Endothelial cell of umbilical vein (primary cell): ENCODE measurements around the gene SEMA4C. TPM values are rescaled to one million over a fixed set of nuclear protein-coding genes. Genes with fewer than 3 reads are reported as not detected.

Experiments
- BruUV-seq: library from RNA; stranded (reverse); fragments of 400-500 nt; replicated peaks from 2 replicates; lab custom pipeline; 2021; lab: Mats Ljungman, UMichigan
- CTCF ChIA-PET: fragments of 300-600, 350-600 bp; sonication (Branson Sonifier 250); formaldehyde crosslinking; loops from one replicate; lab custom pipeline; 2021; ENCODE audit warnings: antibody characterized with exemption, inconsistent platforms; lab: Charles Lee
- POLR2A ChIA-PET: fragments of 300-600, 350-600 bp; sonication (Branson Sonifier 250); formaldehyde crosslinking; loops from one replicate; lab custom pipeline; 2021; ENCODE audit warnings: antibody characterized with exemption, inconsistent platforms; lab: Charles Lee
- DNase-seq: peaks from one replicate; pipeline ENCODE4 v3.0.0-alpha.2; 2011; ENCODE audit warnings: low read depth, low spot score
- FAIRE-seq: peaks from 2 replicates; lab custom pipeline; 2011; peaks lifted over from hg19 to GRCh38; lab: Jason Lieb, UNC
- H2AFZ ChIP-seq: 2 replicates; pipeline ENCODE4 v1.6.0; 2012; ENCODE audit warnings: low read depth, low read length, control low read depth, inconsistent platforms
- H3K27ac ChIP-seq: 2 replicates; pipeline ENCODE4 v1.5.1; 2011; ENCODE audit warnings: low read depth, mild to moderate bottlenecking, control low read depth, low read length, moderate library complexity; ENCODE audit not compliant: insufficient read depth
- H3K27me3 ChIP-seq, 2 experiments: 2 replicates each; pipeline versions ENCODE4 v1.6.0 to v1.6.1; 2011; ENCODE audit warnings: low read length in 2 of 2, mixed read lengths in 1 of 2; ENCODE audit not compliant: control insufficient read depth in 2 of 2, insufficient read depth in 2 of 2
- H3K36me3 ChIP-seq, 2 experiments: 2 replicates in 1 of 2; 3 replicates in 1 of 2; pipeline ENCODE4 v1.5.1; 2011; ENCODE audit warnings: low read length in 2 of 2, mild to moderate bottlenecking in 1 of 2, moderate library complexity in 1 of 2; ENCODE audit not compliant: control insufficient read depth in 2 of 2, insufficient read depth in 2 of 2; ENCODE audit errors: extremely low read depth in 1 of 2
- H3K4me1 ChIP-seq: 3 replicates; pipeline ENCODE4 v1.5.1; 2011; ENCODE audit warnings: mild to moderate bottlenecking, low read length; ENCODE audit not compliant: control insufficient read depth, insufficient read depth; ENCODE audit errors: extremely low read depth
- H3K4me2 ChIP-seq: 2 replicates; pipeline ENCODE4 v1.6.1; 2011; ENCODE audit warnings: low read length, control low read depth, mixed read lengths; ENCODE audit not compliant: insufficient read depth
- H3K4me3 ChIP-seq, 3 experiments: fragments of 200-600 bp in 1 of 3; sonication (generic), shearing (Covaris generic) in 1 of 3; replicated peaks in 1 of 3; 2 replicates each; pipeline ENCODE4 v1.5.1; 2011 to 2016; ENCODE audit warnings: control low read depth in 3 of 3, low read length in 3 of 3, mild to moderate bottlenecking in 2 of 3, inconsistent platforms in 1 of 3, low read depth in 1 of 3, moderate library complexity in 1 of 3; ENCODE audit not compliant: insufficient read depth in 1 of 3
- H3K79me2 ChIP-seq: 2 replicates; pipeline ENCODE4 v1.6.0; 2012; ENCODE audit warnings: low read length, inconsistent platforms; ENCODE audit not compliant: control insufficient read depth, insufficient read depth
- H3K9ac ChIP-seq: replicated peaks from 2 replicates; pipeline ENCODE3; 2011; ENCODE audit warnings: low read length, control low read depth; ENCODE audit not compliant: insufficient read depth; ENCODE audit errors: extremely low read depth
- H3K9me1 ChIP-seq: replicated peaks from 3 replicates; pipeline ENCODE4 v1.6.0; 2011; ENCODE audit warnings: mild to moderate bottlenecking, low read length; ENCODE audit not compliant: control insufficient read depth, insufficient read depth; ENCODE audit errors: extremely low read depth
- H3K9me3 ChIP-seq: replicated peaks from 2 replicates; pipeline ENCODE4 v1.5.1; 2012; ENCODE audit warnings: low read length, inconsistent platforms; ENCODE audit not compliant: control insufficient read depth, insufficient read depth
- H4K20me1 ChIP-seq: replicated peaks from 2 replicates; pipeline ENCODE3; 2011; ENCODE audit warnings: mild to moderate bottlenecking, low read length; ENCODE audit not compliant: control insufficient read depth, insufficient read depth; ENCODE audit errors: extremely low read depth
- CTCF ChIP-seq, 2 donors: IDR thresholded peaks; 1 replicate in 1 of 2; 2 replicates in 1 of 2; pipeline ENCODE4 v1.5.1; 2011; ENCODE audit warnings: low read length in 2 of 2, mild to moderate bottlenecking in 2 of 2, moderate library complexity in 2 of 2, control low read depth in 1 of 2, inconsistent platforms in 1 of 2, low read depth in 1 of 2; ENCODE audit not compliant: insufficient read depth in 1 of 2; ENCODE audit errors: extremely low read depth in 1 of 2
- FOS ChIP-seq: IDR thresholded peaks from 2 replicates; pipeline ENCODE4 v1.6.1; 2011; ENCODE audit warnings: mild to moderate bottlenecking, low read length, moderate library complexity, borderline replicate concordance; ENCODE audit not compliant: insufficient read depth
- JUN ChIP-seq: IDR thresholded peaks from 2 replicates; pipeline ENCODE4 v1.6.1; 2011; ENCODE audit warnings: borderline replicate concordance, low read depth; ENCODE audit not compliant: insufficient read length, insufficient read depth
- MAX ChIP-seq: IDR thresholded peaks from 2 replicates; pipeline ENCODE4 v1.6.1; 2011; ENCODE audit not compliant: insufficient read depth, insufficient read length
- MYC ChIP-seq: IDR thresholded peaks from one replicate; pipeline ENCODE4 v1.6.1; 2011; ENCODE audit warnings: mild to moderate bottlenecking, low read depth, low read length
- POLR2A ChIP-seq: IDR thresholded peaks from 2 replicates; pipeline ENCODE4 v1.6.1; 2012; ENCODE audit warnings: low read depth, mild to moderate bottlenecking, control low read depth, low read length
- POLR2AphosphoS5 ChIP-seq: IDR thresholded peaks from 2 replicates; pipeline ENCODE4 v1.6.1; 2012; ENCODE audit warnings: low read depth, mild to moderate bottlenecking, control low read depth, low read length, moderate library complexity; ENCODE audit not compliant: insufficient read depth
- dilution Hi-C: fragments of 300-500 bp; cut with MboI; formaldehyde crosslinking; loops from one replicate; pipeline ENCODE4 v1.15.0; 2019; ENCODE audit warnings: low sequenced_read_pairs; ENCODE audit not compliant: extremely low pct_ligation_motif_present
- intact Hi-C: fragments of 100-400 bp; cut with micrococcal nuclease; formaldehyde crosslinking; loops from one replicate; pipeline ENCODE4 v1.10.0; 2022
- polyA plus RNA-seq, 4 experiments: library from polyadenylated mRNA; depleted of rRNA in 3 of 4; stranded (reverse) in 3 of 4; unstranded in 1 of 4; fragments of >200 nt; gene quantifications; 2 replicates each; pipeline versions ENCODE4 v1.2.1 to v1.2.3, GENCODE V29; 2011 to 2012; ENCODE audit warnings: missing spikeins in 1 of 4
- total RNA-seq: library from RNA; stranded (reverse); gene quantifications from 2 replicates; pipeline ENCODE4 v1.2.3, GENCODE V29; 2021

SEMA4C gene
- total and polyA plus RNA-seq, 2 donors (not counting 3 experiments of a cell fraction or from before 2014, with no cell fraction given): 16.4 to 17.3 TPM

- CTCF ChIA-PET: interaction anchor here (0.9 to 1.0 kb wide), 2 partner anchors 17 to 28 kb away, joined by 3 to 4 read pairs; partner anchors contain the start of gene ANKRD39
- Histone ChIP-seq H3K4me2 (no peak overlapping the region), H3K79me2 (no peaks in the 10 kb centered on the region), H3K36me3 (no peaks in the 10 kb centered on the region), H3K4me1 (no peaks in the 10 kb centered on the region), H3K9me3 (no peaks in the 10 kb centered on the region), H3K27ac (no peak overlapping the region), H2AFZ (no peak overlapping the region), H3K9ac (no peak overlapping the region), H4K20me1 (no peaks in the 10 kb centered on the region), H3K27me3 (no peaks in the 10 kb centered on the region), H3K4me3 (no peak overlapping the region), H3K9me1 (no peaks in the 10 kb centered on the region)
- intact Hi-C loops: no loop called here
- TF ChIP-seq JUN: no peak
- TF ChIP-seq MAX: no peak
- no peak for TF ChIP-seq MYC
- TF ChIP-seq FOS: no peak
- TF ChIP-seq CTCF (IDR thresholded peaks at IDR 0.05; ENCODE audit: extremely low read depth in 1 of 2, insufficient read depth in 1 of 2, low read depth in 1 of 2, low read length in 2 of 2): no peak
- TF ChIP-seq POLR2AphosphoS5: no peak
- TF ChIP-seq POLR2A: no peak
- dilution Hi-C loops: no loop called here
- DNase-seq (no peak), FAIRE-seq (no peak)
- BruUV-seq: no TSS peak
- POLR2A ChIA-PET: no interaction called here
Observed at GRCh38 chr2:96885432-96886347, 15.8 kb upstream of the SEMA4C start.
